Testis (tissue), 2 donors: ENCODE data around the gene IFNA5.

Experiments
- CTCF ChIP-seq, 3 experiments: fragments of 450-650 bp in 2 of 3; fragments of 200-600 bp in 1 of 3; sonication (generic) in 1 of 3; IDR thresholded peaks; one replicate each; pipeline ENCODE4 v1.5.1; 2016 to 2019; ENCODE audit warnings: antibody characterized with exemption in 3 of 3, mild to moderate bottlenecking in 2 of 3, moderate library complexity in 1 of 3
- POLR2A ChIP-seq: fragments of 450-650 bp; IDR thresholded peaks from one replicate; pipeline ENCODE4 v1.6.1; 2017; ENCODE audit warnings: antibody characterized with exemption, mild to moderate bottlenecking, moderate library complexity

- no peak for TF ChIP-seq POLR2A
- no peak for TF ChIP-seq CTCF (IDR thresholded peaks at IDR 0.05)
These were observed 19.0 kb downstream of the IFNA5 start for GRCh38 chr9:21286099-21286498.
